HAP-1 (cell line): ENCODE results near the gene DUSP7.

Experiments
- DNase-seq, 2 experiments: peaks; one replicate each; pipeline ENCODE4 v3.0.0-alpha.2; 2016 to 2020; ENCODE audit warnings: low spot score in 2 of 2
- H3K27me3 ChIP-seq: fragments of 250-450 bp; sonication (Bioruptor Pico); 2 replicates; pipeline ENCODE4 v1.5.1; 2020; ENCODE audit warnings: low read depth, mild to moderate bottlenecking, moderate library complexity
- H3K36me3 ChIP-seq: fragments of 250-450 bp; sonication (Bioruptor Pico); replicated peaks from 2 replicates; pipeline ENCODE4 v1.5.1; 2020; ENCODE audit warnings: mild to moderate bottlenecking
- H3K4me1 ChIP-seq: fragments of 250-450 bp; sonication (Bioruptor Pico); 2 replicates; pipeline ENCODE4 v1.5.1; 2020; ENCODE audit warnings: mild to moderate bottlenecking
- H3K4me3 ChIP-seq: fragments of 250-450 bp; sonication (Bioruptor Pico); 2 replicates; pipeline ENCODE4 v1.5.1; 2020; ENCODE audit warnings: mild to moderate bottlenecking, moderate library complexity
- H3K9me3 ChIP-seq: fragments of 250-450 bp; sonication (Bioruptor Pico); 2 replicates; pipeline ENCODE4 v1.5.1; 2020; ENCODE audit warnings: mild to moderate bottlenecking, moderate library complexity
- in situ Hi-C: fragments of 300-500 bp; cut with MboI; formaldehyde crosslinking; loops from 3 replicates; pipeline ENCODE4 v1.14.3; 2020; ENCODE audit warnings: low sequenced_read_pairs, inconsistent platforms, mixed read lengths

Gene DUSP7

GRCh38 chr3:51999846-52000245 is 56.5 kb downstream of the DUSP7 start:
- in situ Hi-C loops: loop anchor here (5.0 kb wide), 2 partner anchors 142 to 342 kb away; no protein-coding TSS in a partner anchor
- Histone ChIP-seq H3K27me3 (no peaks in the 10 kb centered on the region), H3K36me3 (peaks cover 7% of the 10 kb centered on the region), H3K4me1 (peaks cover under 1% of the 10 kb centered on the region; the same call in 1 of the 2 replicates), H3K9me3 (no peaks in the 10 kb centered on the region), H3K4me3 (no peak overlapping the region)
- no peak for DNase-seq
